CD4-positive, alpha-beta T cell treated with Interleukin-6 for 4 hours (primary cell): ENCODE measurements around the gene SPAG6.
"Not testable (repeated sequence)": the region's sequence is repeated elsewhere in the genome, so short reads cannot be mapped to it uniquely, and the experiment has no call there.

Experiments used
- DNase-seq: peaks from one replicate; pipeline ENCODE4 v3.0.0-alpha.2; 2020; ENCODE audit warnings: mixed read lengths

Gene SPAG6

DNA sequence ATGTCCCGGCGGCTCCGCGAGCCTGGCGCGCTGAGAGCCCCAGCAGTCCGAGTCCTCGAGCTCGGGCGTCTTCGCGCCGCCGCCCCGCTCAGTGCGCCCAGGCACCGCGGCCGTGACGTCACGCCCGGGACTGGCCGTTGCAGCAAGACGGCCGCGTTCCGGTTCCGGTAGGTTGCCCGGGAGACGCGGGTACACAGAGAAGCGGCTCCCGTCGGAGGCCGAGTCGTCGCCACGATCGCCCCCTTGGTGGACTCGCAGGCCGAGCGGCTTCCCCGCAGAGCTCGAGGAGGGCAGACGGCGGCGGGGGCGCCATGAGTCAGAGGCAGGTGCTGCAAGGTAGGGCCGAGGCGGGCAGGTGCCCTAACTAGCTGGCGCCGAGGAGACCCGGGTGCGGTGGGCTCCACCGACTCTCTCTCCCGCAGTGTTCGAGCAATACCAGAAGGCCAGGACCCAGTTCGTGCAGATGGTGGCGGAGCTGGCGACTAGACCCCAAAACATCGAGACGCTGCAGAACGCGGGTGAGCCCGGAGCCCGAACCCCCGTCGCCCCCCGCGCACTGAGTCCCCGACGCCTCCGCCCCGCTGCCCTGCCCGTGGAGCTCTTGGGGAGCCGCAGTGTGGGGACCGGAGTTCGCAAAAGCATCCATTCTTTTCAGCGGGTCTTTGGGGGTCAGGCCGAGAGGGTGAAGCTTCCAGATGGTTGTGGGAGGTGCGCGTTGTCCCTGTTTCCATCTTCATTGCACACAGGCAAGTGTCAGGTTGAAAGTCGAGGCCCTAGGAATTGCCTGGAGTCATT lies at the start of gene SPAG6:
TSS of gene SPAG6 (plus strand) at position 196 of the 795 bp plus-strand sequence. CDS start at position 312, 116 bp downstream.
- DNase-seq, result peak; percentile 38

DNA sequence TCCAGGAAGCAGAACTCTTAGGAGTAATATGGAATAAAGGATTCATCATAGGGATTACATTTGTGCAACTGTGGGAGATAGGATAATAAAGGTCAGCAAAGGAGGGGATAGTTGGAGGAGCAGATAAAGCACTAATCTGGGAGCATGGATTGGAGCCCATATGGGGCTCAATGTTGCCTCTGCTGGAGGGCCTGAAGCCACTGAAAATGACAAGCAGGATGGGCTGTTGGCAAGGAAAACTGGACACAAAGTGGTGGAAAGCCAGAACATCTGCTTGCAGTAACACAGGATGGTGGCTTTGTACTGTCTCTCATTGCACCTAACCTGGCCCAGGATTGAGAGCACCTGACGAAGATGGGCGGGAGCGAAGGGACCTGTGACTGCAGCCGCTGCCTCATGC lies 44.1 kb upstream of the SPAG6 start:
- no peak for DNase-seq

DNA sequence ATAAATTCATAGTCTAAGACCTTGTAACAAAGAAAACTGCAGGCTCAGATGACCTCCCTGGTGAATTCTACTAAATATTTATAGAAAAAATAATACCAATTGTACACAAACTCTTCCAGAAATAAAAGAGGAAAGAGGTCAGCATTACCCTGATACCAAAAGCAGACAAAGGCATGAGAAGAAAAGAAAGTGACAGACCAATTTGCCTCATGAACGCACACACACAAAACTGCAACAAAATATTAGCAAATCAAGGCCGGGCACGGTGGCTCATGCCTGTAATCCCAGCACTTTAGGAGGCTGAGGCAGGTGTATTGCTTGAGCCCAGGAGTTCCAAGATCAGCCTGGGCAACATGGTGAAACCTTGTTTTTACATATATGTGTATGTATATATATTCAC lies 41.8 kb upstream of the SPAG6 start:
- DNase-seq, result no peak

DNA sequence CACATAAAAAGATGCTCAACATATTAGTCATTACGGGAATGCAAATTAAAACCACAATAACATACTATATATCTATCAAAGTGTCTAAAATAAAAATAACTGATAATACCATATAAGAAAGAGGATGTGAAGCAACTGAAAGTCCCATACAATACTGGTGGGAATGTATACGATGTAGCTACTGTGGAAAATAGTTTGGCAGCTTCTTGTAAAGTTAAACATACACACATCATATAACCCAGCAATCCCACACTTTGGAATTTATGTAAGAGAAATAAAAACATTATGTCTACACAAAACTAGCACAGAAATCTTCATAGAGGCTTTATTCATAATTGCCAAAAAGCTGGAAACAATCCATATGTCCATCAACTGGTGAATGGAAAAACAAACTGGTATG lies 39.6 kb upstream of the SPAG6 start:
- no peak for DNase-seq

DNA sequence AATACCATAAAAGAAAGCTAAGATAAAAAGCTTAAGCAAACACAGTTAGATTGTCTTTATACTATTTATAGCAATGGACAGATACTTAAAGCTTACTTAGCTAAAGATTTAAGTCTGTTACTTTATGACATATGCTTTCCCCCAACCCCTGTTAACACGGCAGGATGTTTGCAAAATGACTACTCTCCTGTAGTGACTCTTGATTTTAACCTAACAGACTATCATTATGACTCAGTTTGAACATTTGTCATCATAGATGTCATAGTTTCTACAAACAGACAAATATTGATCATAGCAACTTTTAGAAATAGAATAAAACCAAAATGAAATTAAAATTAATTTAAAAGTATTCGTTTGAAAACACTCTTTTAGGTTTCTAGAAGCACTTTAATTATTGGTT lies 36.9 kb upstream of the SPAG6 start:
- no peak for DNase-seq

DNA sequence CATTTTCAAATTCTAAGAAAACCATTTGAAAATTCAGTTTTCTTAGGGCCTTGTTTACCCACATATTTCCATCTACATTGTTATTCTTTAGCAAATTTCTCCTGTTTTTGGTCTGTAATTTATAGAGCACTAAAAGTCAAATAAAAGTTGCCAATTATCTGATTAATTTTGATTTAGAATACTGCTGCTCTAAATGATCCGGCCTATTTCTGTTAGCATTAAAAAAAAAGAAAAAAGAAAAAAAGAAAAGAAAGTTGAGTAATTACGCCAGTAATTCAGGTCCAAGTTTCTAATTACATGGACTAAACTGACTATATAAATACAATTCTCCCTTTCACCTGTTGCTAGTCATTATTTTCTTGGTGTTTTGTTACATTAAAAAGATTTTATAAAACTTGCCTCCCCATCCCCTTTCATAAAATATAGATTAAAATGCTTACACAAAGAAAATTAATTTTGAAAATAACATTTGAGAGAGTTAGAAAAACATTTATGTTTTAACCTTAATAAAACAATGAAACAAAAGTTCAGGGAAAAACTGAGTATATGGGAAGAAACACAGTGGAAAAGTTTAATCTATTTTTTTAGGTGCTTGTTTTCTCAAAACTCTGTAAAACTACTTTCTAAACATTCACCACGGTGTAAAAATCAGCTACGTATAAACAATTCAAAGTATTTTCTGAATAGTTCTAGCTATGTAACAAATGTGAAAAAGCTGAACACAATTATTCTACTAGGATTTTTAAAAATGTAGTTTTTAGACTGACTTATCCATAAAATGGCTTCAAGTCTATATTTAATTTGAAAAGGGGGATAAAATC lies 35.9 kb upstream of the SPAG6 start:
- no peak for DNase-seq

DNA sequence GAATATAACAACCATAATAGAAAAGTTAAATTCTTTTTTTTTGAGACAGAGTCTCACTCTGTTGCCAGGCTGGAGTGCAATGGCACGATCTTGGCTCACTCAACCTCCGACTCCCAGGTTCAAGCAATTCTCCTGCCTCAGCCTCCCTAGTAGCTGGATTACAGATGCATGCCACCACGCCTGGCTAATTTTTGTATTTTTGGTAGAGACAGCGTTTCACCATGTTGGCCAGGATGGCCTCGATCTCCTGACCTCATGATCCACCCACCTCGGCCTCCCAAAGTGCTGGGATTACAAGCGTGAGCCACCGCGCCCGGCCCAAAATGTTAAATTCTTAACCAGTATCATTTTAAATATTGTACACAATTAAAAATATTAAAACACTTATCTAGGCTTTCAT lies 35.3 kb upstream of the SPAG6 start:
- not testable (repeated sequence) for DNase-seq

DNA sequence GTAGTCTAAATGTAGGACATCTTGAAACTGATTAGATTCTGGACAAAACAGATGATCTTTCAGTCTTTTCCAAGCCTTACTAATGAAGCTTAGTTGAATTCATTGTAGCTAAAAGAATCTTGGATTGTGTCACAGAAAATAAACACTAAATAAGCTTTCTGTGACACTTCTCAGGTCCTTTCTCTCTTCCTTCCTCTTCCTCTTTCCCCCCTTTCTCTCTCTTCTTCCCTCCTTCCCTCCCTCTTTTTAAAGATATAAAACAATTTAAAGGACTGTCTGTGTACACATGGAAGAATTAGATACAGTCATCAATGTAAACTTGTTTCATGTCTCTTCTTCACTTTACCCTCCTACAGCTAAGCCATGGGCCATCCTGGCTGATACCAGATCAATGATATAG lies 34.4 kb upstream of the SPAG6 start:
- no peak for DNase-seq

DNA sequence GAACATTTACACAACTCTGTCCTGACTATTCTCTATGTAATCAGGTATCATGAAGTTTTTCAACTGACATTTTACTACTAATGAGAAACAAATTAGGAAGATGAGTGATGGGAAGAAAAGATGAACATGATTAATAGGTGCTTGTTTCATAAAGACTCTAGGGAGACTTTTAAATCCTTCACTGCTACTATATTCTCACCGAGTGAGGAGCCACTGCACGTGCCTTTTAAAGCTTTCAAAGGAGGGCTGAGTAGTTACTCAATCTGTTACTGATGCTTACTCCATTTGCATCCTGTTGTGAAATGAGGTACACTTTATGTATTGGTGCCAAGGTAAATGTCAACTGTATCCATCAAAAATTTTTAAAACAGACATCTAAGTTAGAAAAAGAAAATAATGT lies 30.4 kb upstream of the SPAG6 start:
- DNase-seq, result no peak

DNA sequence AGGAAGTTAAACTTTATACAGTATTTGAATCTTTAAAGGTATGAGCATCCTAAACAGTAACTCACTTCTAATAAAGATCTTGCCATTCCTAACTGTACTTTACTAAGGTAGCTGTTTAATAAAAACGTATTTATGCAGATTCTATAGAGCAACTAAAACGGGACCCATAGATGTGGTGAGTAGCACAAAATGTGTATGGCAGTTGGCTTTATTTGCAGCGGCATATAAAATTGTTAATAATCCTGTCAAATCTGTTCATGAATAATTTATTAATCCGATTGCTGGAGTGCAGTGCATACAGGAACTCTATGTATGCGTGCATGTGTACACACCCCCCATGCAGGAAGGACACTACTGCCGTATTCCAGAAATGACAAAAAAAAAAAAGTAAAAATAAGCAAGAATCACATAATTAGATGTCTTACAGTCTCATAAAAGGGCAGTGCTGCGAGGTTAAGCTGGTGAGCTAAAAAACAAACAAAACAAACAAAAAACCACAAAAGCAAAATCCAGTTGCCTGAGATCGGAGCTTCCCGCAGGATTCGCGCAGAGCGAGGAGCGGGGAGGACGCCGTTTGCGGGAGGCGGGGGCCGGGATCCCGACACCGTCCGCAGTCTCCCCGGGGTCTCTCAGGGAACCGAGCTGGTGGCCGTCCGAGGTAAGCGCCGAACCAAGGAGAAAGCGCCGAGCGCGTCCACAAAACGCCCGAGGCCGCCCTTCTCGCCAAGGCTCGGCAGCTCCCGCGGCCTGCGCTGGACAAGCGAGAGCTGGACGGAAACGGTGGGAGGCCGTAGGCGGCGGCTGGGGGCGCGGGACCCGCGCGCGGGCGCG lies 29.6 kb upstream of the SPAG6 start:
- DNase-seq, result no peak

DNA sequence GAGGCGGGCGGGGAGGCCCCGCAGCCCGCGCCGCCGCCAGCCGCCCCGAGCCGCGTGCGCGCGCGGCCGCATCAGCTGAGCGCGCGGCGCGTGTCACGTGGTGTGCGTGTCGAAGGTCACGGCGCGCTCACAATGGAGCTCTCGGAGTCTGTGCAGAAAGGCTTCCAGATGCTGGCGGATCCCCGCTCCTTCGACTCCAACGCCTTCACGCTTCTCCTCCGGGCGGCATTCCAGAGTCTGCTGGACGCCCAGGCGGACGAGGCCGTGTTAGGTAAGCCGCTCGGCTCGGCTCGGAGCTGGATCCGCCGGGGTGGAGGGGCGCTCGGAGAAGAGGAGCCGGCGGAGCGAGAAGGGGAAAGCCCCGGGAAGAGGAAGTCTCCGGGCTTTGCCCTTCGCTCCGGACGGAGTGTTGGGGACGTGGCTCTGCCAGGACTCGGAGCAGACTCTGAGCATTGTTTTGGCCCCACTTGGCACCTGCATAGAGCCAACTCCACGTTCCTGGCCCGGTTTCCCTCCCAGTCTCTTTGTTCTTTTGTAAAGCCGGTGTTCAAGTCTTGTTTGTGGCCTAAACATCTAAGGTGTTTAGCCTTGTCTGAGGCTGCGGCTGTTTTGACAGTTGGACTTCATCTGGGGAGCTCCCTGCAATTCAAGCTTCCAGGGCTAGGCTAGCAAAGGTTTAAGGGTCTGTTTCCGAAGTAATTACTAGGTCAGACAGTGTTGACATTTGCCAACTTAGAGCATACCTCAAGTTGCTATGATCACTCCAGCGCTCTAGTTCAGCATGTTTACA lies 28.8 kb upstream of the SPAG6 start, which contains the start of gene COMMD3:
TSS of gene COMMD3 (plus strand) at position 103 of the 790 bp plus-strand sequence. CDS start at position 133, 30 bp downstream.
- DNase-seq, result peak; percentile 84

DNA sequence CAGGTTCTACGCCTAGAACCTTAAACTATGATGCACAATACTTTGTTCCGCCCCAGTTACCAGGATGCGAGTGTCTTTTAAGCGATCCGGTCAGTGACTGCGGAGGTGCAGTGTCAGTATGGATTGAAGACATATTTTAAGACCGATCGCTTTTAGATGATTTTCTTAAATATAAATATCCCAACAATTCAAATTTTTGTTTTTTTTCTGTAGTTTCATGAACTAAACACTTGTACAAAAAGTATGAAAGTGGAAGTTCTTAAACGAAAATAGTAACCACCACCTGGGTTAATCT lies 28.3 kb upstream of the SPAG6 start:
- DNase-seq, result peak; percentile 36

DNA sequence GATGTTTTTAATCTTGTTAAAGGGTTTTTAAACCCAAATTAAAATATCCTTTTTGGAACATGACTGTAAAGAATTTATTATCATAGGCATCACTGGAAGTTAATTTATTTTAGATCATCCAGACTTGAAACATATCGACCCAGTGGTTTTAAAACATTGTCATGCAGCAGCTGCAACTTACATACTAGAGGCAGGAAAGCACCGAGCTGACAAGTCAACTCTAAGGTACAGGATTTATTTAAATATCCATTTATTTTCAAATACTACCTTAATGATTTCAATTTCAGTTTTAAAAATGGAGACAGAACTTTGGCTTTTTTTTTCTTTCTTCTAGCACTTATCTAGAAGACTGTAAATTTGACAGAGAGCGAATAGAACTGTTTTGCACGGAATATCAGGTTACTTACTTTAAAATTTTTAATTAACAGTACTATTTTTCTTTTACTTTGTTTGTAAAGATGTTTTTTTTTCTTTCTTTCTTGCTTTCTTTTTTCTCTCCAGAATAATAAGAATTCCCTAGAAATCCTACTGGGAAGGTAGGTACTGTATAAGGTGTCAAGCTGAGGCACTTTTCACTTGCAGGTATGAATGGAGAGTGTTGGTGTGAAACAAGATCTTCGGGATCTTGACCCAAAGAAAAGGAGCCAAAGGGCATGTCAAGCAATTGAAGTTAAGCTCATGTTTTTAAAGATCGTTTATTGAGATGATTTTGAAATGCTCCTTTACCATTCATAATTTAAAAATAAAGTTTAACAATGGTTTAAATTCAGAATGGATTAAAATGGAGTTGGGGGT lies 27.3 kb upstream of the SPAG6 start:
- no peak for DNase-seq

DNA sequence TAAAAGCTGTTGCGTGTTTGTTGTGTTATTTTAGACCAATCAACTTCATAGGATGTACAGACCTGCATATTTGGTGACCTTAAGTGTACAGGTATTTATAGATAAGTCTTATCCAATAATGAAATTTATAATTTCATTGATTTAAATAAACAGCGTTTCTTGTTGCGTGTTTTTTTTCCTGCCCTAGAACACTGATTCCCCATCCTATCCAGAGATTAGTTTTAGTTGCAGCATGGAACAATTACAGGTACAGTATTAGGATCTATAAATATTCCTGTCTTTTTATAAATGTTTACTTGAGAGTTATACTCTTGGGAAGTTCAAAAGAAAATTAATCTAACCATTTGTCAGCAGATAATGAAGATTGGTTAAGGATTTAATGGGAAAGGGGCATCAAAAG lies 26.5 kb upstream of the SPAG6 start:
- no peak for DNase-seq

DNA sequence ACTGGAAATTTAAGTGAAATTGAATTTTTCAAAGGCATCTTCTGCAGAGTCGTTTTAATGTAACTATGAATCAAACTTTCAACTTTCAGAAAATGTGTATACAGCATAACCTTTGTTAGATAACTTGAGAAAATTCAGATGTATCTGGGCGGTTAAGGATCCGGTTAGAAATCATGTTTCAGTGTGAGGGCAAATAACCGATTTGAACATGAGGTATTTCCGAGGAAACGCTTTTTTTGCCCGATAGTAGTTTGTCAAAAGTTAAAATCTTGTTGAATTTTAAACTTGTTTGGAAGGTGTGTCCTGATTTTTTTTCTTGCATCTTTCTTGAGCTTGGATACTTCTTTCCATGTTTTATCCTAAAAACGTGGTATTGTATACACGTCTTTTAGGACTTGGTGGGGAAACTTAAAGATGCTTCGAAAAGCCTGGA lies 25.7 kb upstream of the SPAG6 start:
- no peak for DNase-seq

DNA sequence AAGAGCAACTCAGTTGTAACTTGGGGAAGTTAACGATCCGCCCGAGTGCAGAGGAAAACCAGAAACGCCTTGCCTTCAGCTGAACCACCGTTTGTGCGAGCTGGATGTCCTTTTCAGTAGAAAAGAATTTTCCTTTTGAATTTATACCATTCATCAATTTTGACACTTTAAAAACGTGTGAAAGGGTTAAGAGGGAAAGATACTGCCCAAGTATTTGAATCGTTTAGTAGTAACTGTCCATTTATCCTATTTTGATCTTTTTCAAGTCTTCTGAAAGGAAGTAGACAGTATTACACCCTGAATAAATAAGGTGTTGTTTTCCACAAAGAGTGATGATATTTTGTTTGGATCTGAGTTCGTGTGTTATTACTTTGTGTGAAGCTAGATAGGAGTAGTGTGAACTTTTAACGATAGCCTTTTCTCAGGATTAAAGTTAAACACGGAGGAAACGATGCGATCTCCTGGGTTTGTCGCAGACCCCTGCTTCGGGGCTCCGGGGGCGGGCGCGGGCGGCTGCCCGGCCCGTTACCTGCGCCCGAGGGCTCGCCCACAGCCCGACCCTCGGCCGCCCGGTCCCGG lies 25.2 kb upstream of the SPAG6 start:
- DNase-seq, result no peak

DNA sequence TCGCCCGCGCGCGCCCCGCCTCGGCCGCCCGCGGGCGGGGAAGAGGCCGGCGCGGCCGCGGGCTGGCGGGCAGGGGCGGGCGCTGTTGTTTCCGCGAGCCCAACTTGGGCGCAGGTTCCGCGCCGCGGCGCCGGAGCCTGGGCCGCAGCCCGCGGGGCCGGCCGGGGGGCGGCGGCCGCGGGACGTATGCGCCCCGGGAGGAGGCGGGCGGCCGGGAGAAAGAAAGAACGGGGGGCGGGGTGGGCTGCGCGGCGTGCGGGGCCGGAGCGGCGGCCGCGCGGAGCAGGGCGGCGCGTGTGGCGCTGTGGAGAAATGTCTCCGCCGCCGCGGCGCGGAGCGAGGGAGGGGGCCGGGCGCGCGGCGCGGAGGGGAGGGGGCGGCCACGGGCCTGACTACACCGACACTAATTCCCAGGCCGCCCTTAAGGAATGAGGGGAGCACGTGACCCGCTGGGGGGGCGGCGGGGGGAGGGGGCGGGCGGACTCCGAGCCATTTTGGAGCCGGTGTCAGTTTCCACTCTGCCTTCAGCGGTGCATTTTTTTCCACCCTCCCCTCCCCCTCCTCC lies 24.6 kb upstream of the SPAG6 start, which contains the start of gene BMI1:
TSS of gene BMI1 (plus strand) at position 509 of the 565 bp plus-strand sequence. CDS start 5,351 bp downstream, outside the sequence.
- peak; percentile 84 for DNase-seq

DNA sequence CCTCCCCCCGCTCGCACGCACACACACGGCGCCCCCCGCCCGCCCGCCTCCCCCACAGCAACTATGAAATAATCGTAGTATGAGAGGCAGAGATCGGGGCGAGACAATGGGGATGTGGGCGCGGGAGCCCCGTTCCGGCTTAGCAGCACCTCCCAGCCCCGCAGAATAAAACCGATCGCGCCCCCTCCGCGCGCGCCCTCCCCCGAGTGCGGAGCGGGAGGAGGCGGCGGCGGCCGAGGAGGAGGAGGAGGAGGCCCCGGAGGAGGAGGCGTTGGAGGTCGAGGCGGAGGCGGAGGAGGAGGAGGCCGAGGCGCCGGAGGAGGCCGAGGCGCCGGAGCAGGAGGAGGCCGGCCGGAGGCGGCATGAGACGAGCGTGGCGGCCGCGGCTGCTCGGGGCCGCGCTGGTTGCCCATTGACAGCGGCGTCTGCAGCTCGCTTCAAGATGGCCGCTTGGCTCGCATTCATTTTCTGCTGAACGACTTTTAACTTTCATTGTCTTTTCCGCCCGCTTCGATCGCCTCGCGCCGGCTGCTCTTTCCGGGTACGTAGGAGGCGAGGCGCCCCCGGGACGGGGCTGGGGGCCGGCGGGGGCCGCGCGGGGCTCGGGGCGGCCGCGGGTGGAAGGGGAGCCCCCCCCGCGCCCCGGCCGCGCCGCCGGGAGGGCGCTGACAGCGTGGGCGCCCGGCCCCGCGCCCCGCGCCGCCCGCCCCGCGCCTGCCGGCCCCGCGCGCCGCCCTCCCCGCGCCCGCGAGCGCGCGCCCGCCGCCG lies 24.0 kb upstream of the SPAG6 start:
- peak; percentile 74 for DNase-seq

DNA sequence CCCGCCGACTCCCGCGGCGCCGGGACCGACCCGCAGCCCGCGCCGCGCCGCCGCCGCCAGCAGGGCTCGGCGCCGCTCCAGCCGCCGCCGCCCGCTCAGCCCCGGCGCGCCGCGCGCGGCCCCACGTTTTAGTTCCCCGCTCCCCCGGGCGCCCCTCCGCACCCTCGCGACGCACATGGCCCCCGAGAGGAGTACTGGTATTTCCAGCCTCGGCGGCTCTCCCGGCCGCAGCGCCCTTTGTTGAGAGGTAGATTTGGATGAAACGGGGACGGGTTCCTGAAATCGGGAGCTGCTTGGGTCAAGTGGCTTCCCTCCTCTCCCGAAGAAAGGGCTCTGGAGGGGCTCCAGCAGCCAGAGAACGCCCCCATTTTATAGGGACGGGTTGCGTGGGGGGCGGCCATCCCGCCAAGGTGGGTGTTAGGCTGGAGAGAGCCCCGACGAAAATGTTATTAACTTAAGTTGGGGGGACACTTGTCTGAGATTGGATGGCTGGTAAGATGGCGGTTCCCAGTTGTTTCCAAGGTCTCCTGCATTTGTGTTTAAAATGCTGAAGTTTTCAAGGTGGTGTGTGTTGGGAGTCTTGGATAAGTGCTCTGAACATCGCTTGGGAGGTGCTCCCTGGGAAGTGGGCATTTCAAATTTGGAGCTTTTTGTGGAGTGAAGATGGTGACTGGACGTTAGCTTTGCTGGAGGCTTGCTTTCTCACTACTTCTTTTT lies 23.2 kb upstream of the SPAG6 start:
- peak; percentile 44 for DNase-seq
